Activated CD4-positive, alpha-beta T cell treated with anti-CD3 and anti-CD28 coated beads for 1 hour (primary cell): ENCODE results near the gene GALNT18.

Source experiments
- DNase-seq: peaks from one replicate; pipeline ENCODE4 v3.0.0-alpha.2; 2020

The GALNT18 gene

GRCh38 chr11:11621573-11622339 is at the start of gene GALNT18:
GALNT18 (minus strand) TSS chr11:11622005.
- peak; percentile 25 for DNase-seq

GRCh38 chr11:11670574-11670973 is 48.8 kb upstream of the GALNT18 start:
- no peak for DNase-seq

- DNase-seq: no peak
These were observed 47.5 kb upstream of the GALNT18 start for GRCh38 chr11:11669233-11669846.

DNA sequence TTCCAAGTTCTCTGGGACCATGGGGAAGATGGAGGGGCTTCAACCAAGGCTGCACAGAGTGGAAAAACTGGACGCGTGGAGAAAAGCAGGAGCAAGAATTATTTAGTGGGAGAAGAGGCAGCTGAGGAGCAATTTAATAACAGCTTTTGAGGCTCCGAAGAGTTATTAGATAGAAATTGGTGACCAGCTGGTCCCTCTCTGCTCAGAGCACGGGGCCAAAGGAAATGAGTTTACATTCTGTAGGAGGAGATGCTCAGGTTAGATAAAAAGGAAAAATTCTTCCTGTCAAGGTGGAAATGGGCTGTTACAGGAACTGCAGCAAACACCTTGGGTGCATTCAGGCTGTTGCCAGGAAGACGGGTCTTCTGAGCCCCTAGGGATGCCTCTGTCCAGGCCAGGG is 47.0 kb upstream of the GALNT18 start:
- DNase-seq: no peak

- no peak for DNase-seq
These were observed 46.5 kb upstream of the GALNT18 start for GRCh38 chr11:11668274-11668673.

DNA sequence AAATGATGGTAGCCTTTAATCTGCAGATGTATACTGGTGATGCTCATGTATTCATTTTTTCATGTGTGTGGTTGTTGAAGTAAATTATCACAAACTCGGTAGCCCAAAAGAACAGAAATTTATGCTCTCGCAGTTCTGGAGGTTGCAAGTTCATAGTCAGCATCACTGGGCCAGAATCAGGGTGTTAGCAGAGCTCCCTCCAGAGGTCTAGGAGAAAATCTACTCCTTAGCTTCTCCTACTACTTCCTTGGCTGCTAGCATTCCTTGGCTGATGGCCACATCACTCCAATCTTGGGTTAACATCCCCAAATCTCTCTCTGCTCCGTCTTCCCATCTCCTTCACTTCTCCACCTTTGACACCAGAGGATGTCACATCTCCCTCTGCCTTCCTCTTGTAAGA is 45.3 kb upstream of the GALNT18 start:
- no peak for DNase-seq

GRCh38 chr11:11665407-11665806 is 43.6 kb upstream of the GALNT18 start:
- DNase-seq: no peak

DNA sequence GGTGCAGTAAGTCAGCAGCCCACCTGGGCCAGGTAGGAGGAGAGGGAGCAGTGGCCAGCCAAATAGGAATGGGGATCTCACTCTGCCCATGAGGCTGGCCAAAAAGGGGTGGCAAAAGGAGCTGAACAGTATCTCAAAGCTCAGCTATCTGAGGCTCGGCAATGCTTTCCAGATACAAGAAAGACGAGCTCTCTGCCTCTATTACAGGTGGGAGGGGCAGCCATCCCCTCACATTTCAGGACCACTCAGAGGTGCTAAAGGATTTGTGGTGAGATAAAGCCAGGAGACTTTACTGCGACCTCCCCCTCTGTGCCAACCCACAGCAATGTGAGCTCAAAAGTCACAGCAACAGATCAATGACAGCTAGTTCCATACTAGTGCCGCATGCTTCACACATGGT is 42.1 kb upstream of the GALNT18 start:
- DNase-seq: no peak

GRCh38 chr11:11662578-11662977 is 40.8 kb upstream of the GALNT18 start:
- no peak for DNase-seq

GRCh38 chr11:11661326-11662040 is 39.7 kb upstream of the GALNT18 start:
- no peak for DNase-seq

DNA sequence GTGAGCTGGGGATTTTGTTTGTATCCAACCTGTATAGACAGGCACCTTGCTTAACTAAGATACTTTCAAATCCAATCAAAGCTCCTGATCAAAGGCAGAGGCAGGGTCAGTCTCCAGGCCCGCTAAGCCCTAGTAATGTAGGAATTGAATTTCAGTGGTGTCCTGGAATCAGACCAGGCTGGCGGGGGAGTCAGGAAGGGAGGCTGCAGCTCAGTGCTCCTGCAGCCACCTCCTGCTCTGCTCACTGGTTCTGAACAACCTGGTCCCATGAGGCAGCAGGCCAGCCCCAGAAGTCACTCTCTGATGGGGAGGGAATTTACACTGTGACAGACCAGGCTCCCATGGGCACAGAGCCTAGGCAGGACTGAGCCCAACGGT is 38.5 kb upstream of the GALNT18 start:
- no peak for DNase-seq

- no peak for DNase-seq
These were observed 38.0 kb upstream of the GALNT18 start for GRCh38 chr11:11659567-11660362.

DNA sequence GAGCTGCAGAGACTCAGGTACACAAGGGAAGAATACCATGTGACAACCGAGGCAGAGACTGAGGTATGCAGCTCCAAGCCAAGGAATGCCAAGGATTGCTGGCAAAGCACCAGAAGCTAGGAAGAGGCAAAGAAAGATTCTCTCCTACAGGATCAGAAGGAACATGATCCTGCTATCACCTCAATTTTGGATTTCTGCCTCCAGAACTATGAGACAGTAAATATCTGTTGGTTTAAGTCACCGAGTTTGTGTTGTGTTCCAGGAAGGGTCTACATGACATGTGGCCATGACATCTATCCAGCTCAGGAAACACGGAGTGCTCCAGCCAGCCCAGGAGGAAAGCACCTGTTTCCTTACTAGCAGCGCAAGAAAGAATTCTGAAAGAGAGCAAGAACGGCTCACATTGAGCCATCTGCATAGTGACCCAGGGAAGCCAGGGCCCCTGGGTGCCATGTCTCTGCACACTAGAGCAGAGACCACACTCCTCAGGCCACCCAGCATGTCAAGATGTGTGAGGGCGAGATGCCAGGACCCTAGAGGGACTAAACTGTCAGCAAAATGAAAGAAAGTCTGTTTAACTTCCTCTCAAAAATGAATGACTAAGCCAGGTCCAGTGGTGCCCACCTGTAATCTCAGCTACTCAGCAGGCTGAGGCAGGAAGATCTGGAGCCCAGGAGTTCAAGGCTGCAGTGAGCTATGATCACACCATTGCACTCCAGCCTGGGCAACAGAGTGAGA is 35.6 kb upstream of the GALNT18 start:
- no peak for DNase-seq

GRCh38 chr11:11641581-11641980 is 19.8 kb upstream of the GALNT18 start:
- DNase-seq: no peak

- DNase-seq: no peak
These were observed 19.2 kb upstream of the GALNT18 start for GRCh38 chr11:11640996-11641395.

DNA sequence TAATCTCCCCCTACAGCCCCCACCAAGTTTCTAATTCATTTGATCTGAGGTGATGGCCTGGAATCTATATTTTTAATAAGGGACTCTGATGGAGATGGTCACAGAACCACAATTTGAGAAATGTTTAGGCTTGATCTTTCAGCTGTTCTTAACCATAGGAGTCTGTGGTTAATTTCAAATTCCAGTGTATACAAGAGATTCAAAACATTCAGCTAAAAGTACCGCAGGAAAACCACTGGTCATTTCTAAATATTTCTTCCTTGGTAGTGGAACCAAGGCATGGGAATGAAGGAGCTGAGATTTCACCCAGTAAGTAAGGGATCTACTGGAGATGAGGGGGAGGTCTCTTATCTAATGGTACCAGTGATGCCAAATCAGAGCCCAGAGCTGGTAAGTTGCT is 18.3 kb upstream of the GALNT18 start:
- no peak for DNase-seq

DNA sequence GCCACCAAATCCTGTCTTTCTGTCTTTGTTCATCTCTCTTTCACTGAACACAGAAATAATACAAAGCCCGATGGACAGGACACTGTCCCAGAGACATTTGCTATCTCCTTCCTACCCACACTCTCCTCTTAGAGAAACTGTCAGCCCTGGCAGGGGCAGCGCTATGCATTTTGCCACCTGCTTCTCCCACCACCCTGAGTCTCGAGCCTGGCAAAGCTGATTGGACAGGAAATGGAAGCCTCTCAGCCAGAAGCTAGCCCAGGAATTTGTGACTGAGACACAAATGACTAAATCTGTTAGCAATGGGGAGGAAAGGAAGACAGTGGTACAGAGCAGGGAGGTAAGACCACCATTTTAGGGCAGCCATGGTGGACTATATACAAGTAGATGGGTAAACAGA is 14.9 kb upstream of the GALNT18 start:
- no peak for DNase-seq

DNA sequence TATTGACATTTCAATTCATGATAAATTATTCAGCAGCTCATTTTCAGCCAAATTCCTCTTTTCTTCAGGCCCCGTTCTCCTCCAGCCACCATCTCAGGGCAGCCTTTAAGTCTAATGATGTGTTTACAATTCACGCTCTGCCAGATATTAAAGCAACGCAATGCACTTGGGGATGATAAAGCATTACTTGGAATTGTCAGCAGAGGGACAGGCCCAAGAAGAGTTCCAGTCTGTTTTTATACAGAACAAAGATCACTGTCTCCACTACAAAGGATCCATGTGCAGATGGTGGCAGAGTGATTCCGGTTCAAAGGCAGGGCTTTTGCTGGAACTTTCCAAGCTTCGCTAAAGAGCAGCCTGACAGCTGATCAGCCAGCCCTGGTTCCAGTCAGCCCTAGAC is 13.6 kb upstream of the GALNT18 start:
- DNase-seq: no peak

DNA sequence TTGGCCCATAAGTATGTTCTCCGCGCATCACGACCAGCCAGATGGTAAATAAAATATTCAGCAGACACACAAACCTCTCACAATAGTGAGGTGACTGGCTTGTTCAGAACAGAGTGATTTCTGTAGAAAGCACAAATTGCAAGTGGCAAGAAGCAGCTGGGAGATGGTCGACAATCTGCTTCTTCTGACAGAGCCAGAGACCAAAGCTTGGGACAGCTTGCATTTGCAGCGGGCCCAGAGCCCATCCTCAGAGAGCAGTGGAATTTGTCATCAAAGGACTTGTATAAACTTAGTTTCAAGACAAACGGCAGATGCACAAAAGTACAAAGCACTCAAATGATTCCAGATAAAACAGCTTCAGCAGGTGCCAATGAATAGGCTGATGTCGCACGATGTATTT is 7.6 kb upstream of the GALNT18 start:
- no peak for DNase-seq

- DNase-seq: no peak
These were observed 6.8 kb upstream of the GALNT18 start for GRCh38 chr11:11628651-11629050.

- DNase-seq: no peak
These were observed 4.3 kb upstream of the GALNT18 start for GRCh38 chr11:11626128-11626527.

GRCh38 chr11:11624926-11625325 is 3.1 kb upstream of the GALNT18 start:
- DNase-seq: no peak

DNA sequence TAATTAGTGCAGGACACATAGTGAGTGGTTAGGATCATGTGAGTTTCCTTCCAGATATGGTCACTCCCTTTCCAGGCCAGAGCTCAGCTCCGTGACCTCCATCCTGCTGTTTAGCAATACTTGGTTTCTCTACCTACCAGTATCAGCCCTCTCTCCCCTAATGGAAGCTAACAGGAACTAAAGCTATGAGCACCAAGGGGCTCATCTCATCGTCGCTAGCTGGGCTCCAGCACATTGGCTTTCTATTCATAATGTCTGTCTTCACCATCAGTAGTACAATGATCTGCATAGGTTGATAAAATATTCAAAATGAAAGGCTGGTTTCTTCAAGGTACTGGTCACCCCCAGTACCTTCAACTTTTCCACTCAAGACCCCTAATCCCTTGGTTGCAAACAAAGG is 2.4 kb upstream of the GALNT18 start:
- no peak for DNase-seq
